GM19035 (cell line): ENCODE results near the gene ARL14EPL.

ENCODE experiments used
- ATAC-seq: cut with Tn5 transposase; IDR thresholded peaks from one replicate; pipeline ENCODE4 v1.9.1; 2021; ENCODE audit not compliant: unreplicated experiment

ARL14EPL gene

DNA sequence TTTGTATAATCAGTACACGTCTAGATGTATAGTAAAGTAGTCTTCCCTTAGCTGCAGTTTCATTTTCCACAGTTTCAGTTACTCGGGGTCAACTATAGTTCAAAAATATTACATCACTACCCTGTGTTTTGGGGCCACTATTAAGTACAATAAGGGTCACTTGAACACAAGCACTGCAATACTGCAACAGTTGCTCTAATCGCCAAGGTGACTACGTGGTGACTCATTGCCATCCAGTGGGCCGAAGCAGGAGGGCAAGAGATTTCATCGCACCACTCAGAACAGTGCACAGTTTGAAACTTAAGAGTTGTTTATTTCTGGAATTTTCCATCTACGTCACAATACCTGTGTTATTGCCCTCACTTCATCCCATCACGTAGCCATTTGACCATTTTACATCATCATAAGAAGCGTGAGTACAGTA, at the start of gene ARL14EPL:
ARL14EPL (plus strand) TSS at position 379 of the 424 bp plus-strand sequence. CDS start 18,994 bp downstream, outside the sequence.
- peak; percentile 90 for ATAC-seq

DNA sequence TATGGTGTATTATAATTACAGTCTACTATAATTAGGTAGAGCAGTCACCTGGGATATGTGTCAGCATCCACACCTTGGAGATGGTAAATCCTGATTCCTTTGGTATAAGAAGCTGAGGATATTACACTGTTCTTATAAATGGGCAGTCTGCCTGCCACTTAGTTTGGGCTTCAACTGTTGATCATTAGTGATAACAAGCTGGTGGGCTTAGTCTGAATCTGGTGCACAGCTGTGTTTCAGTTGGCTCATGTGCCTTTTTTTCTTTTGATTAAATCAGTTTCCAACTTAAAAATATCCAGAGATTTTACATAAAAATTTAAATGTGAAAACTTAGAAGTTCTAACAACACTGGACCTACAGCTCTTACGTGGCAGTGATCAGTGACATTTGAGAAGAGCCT, 48.8 kb upstream of the ARL14EPL start:
- no peak for ATAC-seq

DNA sequence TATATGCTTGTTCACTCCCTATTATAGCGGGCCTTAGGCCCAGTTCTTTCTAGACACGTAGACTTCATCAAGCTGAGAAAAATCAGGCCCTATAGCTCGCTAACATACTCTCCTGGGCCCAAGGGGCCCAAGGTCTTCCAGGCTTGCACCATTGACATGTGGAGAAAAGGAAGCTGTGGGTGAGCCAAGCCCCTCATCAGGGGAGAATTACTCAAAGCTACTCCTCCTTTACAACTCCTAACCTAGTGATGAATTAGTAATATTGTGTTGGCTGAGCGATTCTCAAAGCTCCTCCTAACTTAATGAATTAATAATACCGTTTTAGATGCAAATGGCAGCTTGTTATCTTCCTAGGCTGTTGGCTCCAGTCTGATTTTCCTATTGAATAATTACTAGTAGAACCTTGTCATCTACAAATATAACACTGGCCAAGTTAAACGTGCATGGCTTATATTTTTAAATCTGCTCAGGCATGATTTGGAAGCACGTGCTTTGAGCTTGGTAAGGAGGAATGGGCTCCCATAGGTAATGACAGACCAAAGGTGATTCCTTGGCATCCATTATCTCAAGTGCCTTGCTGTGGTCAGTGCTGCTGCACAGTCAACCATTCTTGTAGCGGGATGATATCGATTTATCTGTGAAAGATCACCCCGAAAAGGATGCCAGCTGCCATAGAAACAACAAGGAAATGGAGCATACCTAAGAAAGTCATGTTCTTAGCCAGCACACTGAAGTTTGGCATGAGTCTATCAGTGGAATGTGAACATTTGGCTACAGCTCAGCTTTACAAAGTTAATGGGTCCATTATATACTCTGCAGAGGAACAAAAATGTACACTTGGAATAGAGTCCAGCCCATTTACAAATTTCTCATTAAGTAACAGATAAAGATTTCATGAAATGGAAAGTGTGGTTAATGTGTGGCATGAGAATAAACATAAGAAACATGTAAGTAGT, 46.2 kb upstream of the ARL14EPL start:
- no peak for ATAC-seq

DNA sequence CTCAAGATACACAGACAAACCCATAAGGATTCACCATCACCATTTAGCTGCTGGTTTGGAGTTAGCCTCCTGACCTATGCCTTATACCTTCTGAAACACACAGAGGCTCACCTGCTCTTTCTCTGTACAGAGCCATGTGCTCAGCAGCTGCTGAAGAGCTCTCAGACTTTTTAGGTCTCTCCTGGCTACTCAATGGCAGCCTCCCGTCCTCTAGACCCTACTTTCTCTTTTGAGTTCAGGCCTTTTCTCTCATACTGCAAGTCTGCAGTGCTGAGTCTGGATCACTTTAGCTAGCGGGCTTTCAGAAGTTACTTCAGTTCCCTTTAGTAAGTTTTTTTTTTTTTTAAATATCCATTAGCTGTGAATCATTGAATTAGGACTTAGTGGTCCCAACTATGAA, 44.3 kb upstream of the ARL14EPL start:
- no peak for ATAC-seq

DNA sequence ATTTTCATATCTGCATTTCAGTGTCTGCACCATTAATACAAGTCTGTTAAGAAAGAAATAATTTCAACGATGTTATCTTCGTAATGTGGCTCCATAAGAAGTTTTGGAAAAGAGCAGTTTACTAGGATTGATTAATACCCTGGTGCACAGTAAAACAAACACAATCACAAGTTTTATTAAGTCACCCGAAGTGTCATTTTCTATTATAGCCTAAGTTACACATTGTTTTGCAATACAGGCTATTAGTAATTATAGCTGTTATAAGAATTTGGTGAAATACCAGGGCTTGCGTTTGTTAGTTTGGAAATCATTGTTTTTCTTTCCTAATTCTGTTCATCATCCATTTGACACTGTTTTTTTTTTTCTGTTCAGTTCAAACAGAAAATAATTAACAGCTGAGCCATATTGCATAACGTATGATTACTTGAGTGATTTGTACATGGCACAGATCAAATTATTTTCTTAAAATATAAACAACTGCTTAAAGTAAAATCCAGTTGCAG, 39.4 kb upstream of the ARL14EPL start:
- ATAC-seq, result no peak

DNA sequence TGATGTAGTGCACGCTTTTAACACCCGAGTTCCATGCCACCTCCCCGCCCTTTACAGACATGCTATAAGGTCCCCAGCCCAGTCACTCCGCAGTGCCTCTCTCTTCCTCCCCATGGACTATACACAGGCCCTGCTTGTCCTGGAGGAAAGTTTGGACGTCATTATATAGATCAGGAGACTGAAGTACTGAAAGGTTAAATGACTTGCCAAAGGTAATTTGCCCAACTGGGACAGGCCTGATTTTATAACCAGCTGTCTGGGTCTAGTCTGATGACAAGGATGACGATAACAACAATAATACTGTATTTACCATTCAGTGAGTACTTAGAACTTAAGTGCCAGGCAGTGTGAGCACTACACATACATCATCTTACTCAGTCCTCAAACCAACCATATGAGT, 36.9 kb upstream of the ARL14EPL start:
- ATAC-seq, result no peak

GRCh38 chr5:116002116-116002906, 30.0 kb upstream of the ARL14EPL start:
- no peak for ATAC-seq

DNA sequence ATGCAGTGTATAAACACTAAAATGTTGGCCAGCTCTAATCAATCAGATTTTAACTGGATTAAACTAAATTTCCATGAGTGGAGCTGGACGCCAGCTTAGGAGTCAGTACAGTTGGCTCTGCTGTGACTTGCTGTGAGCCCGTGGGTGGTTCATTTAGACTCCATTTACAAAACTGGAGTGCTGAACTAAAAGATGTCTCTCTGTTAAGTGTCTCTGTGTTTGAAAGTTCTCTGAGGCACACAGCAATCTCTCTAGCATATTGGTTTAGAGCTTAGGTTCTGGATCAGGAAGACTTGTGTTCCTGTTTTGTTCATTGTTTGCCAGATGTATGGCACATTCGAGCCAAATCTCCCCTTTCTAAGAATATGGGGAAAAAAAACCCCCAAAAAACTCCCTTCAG, 28.0 kb upstream of the ARL14EPL start:
- no peak for ATAC-seq

DNA sequence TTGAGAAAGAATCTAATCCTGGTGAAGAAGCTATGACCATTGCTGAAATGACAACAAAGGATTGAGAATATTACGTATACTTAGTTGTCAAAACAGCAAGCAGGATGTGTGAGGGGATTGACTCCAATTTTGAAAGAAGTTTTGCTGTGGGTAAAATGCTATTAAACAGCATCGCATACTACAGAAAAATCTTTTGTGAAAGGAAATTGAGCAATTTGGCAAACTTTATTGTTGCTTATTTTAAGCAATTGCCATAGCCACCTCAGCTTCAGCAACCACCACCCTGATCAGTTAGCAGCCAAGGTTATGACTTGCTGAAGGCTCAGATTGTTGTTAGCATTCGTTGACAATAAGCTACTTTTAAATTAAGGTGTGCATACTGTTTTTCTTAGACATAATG, 22.5 kb upstream of the ARL14EPL start:
- no peak for ATAC-seq

GRCh38 chr5:116011046-116011445, 21.2 kb upstream of the ARL14EPL start:
- no peak for ATAC-seq

DNA sequence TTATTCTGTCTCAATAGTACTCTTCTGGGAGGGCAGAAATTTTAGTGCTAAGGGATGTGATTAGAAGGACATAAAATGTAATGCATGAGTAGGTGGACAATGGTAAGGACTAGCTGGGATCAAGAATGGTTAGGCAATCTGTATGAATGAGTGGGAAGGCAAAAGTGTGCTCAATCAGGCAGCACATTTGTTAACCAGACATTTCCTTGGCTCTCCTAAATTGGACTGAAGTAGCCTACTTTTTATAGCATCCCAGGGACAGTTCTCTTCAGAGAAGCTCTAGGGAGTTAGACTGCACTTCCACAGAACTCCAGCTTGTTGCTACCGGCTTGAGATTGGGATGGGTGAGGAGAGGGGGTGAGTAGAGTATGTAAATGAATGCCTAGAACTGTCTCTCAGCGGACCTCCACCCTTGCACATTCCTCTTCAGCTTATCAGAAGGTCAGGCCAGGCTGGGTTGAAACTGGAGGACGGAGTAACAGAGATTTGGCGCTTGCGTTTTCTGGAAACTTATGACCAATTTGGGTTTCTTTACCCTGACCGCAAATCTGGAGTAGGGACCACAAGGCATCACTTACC, 19.0 kb upstream of the ARL14EPL start:
- no peak for ATAC-seq

DNA sequence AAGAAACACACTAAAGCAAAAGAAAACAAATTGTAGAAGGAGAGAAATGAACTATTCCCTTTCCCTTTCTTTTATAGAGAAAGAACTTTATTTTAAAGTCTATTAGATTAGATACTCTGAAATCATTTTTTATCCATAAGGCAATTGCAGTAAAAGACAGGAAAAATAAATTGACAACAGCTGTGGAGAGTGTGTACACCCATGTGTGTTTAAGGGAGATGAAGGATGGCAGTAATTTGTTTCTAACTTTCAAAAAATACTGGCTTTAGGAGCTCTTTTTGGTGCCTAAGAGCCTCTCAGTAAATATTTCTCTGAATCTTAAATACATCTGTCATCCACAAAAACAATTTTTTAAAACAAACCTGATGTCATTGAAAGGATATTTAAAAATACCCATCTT, 18.3 kb upstream of the ARL14EPL start:
- ATAC-seq, result no peak

DNA sequence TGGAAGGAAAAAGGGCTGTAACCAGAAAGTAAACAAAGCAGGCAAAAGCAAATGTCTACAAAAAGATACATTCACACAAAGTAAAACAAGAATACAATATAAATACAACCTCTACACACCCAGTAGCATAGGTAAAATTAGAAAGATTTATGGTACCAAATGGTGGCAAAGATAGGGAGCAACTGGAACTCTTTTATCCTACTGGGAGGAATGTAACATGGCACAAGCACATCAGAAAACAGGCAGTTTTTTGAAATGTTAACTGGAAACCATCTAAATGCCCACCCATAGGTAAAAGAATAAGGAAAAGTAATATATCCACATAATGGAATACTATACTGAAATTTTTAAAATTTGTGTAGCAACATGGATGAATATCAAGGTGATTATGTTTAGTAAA, 8.7 kb upstream of the ARL14EPL start:
- no peak for ATAC-seq

DNA sequence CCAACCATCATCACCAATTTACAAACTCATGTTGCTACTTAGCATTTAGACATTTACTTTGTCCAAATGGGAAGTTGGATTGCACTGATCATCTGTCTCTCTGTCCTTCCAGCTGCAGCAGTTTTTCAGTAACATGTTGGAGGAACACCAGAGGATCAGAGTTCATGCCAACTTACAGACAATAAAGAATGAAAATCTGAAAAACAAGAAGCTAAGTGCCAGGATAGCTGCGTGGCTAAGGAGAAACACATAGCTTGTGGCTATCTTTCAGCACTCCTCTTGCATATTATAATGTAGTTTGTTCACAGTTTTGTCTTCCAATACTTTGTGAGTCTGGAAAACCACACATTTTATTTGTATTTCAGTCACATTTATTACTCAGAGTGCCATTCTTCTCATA, 6.4 kb upstream of the ARL14EPL start:
- no peak for ATAC-seq

DNA sequence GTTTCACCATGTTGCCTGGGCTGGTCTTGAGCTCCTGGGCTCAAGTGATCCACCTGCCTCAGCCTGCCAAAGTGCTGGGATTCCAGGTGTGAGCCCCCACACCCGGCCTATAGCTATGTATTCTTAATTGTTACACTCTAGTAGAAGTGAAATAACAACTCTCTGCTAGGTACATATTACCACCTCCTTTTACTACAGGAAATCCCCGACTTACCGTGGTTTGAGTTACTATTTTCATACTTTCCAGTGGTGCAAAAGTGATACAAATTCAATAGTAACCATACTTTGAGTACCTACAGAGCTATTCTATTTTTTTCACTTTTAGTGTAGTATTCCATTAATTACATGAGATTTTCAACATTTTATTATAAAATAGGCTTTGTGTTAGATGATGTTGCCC, 719 bp downstream of the ARL14EPL start:
- ATAC-seq, result peak; percentile 45

DNA sequence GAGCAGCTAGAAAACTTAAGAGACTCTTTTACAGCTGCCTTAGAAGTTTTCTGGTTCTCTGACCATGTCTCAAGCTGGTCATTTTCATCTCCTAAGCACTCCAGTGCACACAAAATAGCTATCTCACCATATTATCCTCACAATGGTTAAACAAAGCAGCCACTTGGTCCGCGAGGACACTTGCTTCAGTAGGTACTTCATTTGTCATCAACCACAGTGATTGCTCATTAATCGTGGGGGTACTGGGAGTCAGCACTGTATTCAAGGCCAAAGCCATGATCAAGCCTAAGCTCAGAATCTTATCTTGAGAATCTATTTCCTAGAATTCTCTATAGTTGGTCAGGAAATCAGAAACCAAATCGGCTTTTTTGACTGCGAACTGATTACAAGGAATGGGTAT, 2.9 kb downstream of the ARL14EPL start:
- ATAC-seq, result no peak

GRCh38 chr5:116037236-116037822, 5.1 kb downstream of the ARL14EPL start:
- no peak for ATAC-seq

DNA sequence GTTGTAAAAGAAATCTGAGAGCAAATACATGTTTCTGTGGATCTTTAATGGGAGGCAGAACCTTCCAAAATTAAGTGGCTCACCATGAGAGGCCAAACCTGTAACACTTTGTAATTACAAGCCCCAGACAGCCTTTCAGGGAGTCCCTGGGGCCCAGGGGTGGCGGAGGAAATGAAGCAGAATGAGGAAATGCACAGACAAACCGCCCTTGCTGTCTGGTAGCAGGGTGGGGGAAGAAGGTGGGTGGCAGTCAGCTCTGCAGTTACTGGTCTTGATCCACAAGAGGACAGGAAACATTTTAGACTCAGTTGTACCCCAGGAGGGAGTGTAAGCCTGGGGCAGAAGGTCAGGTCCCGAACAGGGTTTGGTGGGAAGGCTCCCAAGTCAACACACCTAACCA, 6.5 kb downstream of the ARL14EPL start:
- peak; percentile 80 for ATAC-seq

DNA sequence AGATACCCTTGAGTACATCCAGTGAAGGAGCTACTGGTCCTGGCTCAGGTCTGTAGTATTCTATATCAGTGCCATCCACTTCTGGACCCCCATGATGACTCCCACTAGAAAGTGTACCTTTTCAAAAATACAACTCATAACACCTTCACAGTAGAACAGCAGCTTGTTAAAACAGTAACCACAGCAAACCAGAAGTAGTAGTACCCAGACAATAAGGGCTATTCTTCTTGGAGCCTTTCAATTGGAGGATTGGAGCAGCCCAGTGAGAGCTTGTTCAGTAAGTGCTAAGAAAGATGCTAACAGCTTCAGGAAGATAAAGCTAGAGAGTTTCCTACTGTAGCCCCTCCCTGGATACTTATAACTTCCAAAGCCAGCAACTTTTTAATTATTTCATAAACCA, 10.1 kb downstream of the ARL14EPL start:
- no peak for ATAC-seq

DNA sequence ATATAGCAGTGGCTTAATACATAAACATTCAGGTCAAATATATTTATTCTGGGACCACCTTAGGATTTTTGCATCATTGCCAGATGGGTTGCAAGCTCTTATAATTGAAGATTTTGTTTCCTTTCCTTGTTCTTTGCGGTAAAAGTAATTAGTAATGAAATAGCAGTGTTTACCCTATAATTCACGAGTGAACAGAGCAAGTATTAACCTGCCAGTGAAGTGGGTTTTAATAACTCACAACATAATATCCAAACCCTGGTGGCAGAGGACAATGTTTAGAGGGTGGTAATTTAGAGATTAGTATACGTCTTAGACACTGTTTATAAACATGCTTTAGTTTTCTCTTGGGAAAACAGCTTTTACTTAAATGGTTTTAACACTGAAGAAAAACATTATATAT, 11.8 kb downstream of the ARL14EPL start:
- ATAC-seq, result no peak

- no peak for ATAC-seq
These were observed 13.5 kb downstream of the ARL14EPL start for GRCh38 chr5:116045821-116046220.
